RCC 7860 (cell line): Measurements from ENCODE around the gene ARHGAP11B.
A peak's percentile ranks its signal among the peaks of the same experiment; 100 is the strongest.
"Not testable (repeated sequence)": the region's sequence is repeated elsewhere in the genome, so short reads cannot be mapped to it uniquely, and the experiment has no call there.

ENCODE experiments used
- DNase-seq: peaks from one replicate; pipeline ENCODE4 v3.0.0-alpha.2; 2015; ENCODE audit warnings: low spot score
- FAIRE-seq: peaks from 2 replicates; lab custom pipeline; 2012; peaks lifted over from hg19 to GRCh38; lab: Jason Lieb, UNC

ARHGAP11B gene

DNA sequence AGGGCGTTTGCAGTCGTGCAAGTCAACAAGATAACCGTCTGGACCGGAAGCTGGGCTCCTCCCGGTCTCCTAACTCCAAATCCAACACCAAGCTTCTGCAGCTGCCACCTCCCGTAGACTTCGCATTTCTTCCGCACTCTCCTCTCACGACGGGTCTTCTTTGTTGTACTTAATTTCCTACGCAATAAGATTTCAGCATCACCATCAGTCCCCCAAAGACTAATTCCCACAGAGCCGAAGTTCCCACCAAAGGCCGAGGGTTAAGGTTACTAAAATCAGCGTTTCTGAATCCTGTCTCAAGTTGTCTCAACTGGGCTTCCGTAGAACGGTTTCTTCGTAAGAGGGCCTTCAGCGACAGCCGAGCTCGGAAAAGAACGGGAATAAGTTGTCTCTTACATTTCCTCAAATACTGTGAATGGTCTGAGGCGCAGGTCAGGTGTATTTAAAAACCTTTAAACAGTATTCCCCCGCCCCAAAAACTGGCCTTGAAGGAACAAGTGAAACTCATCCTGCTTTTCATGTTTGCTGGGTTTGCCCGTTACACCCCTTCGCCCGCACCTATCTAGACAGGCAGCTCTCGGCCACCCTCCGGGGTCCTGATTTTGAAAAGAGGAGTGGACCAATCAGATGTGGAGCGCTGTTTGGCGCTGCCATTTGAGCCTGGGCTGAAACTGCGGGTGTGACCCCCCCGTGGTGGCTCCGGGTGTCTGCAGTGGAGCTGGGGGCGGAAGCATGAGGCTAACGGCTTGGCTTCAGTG lies at the start of gene ARHGAP11B:
ARHGAP11B (plus strand) TSS at position 693 of the 758 bp plus-strand sequence.
- DNase-seq (peak; percentile 89), FAIRE-seq (peak; percentile 75)

DNA sequence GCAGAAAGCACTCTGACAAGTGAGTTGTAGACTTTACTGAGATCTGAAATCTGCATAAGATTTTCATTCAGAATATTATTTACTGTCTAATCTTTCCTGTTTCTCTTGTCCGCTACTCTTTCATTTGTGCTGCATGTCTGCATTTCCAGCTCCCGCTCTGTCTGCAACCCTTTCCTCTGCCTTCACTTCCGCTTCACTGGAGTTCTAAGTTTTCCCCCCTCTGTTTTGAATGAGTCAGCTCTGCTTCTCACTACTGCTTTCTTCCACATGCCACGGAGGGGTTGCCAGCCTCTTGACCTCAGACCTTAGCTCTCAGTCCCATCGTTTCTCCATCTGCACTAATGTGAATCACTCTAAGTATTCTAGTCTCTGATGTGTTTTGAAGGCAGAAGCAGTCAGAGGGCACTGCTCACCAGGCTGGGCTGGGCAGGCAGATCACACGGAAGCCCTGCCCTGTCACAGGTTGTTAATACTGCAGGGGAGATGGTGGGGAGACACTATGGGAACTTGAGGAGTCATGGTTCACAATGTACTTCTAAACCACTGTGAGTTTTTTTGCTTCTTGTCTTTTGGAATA lies 46.4 kb upstream of the ARHGAP11B start:
- peak; percentile 94 for FAIRE-seq
- not testable (repeated sequence) for DNase-seq

DNA sequence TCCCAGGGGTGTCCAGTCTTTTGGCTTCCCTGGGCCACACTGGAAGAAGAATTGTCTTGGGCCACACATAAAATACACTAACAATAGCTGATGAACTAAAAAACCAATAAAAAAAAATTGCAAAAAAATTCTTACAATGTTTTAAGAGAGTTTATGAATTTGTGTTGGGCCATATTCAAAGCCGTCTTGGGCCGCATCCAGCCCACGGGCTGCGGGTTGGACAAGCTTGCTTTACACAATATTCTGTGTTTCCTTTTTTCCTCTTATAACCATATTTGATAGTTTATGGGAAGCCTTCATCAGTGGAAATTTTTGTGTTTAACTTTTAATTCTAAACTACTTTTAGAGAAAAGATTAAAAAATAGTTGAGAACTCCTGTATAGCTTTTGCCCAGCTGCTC lies 45.2 kb upstream of the ARHGAP11B start:
- not testable (repeated sequence) for FAIRE-seq, DNase-seq

DNA sequence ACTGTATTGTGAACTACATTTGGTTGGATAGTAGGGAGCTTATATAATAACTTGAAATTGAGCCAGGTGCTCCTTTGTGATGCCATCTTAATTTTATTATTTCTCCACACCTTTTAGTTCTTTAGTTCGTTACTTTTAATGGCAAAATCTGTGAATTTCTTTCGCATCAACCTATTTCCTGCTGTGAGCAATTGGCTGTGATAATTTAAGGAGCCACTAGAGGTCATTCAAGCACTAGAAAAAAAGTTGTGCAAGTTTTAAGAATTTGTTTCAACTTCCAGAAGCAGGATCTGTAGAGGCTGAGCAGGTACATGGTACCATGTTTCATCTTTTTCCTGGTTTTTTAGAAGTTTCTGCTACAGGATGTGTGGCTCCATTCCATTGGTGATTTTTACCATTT lies 27.0 kb upstream of the ARHGAP11B start:
- not testable (repeated sequence) for DNase-seq
- FAIRE-seq = peak; percentile 79

DNA sequence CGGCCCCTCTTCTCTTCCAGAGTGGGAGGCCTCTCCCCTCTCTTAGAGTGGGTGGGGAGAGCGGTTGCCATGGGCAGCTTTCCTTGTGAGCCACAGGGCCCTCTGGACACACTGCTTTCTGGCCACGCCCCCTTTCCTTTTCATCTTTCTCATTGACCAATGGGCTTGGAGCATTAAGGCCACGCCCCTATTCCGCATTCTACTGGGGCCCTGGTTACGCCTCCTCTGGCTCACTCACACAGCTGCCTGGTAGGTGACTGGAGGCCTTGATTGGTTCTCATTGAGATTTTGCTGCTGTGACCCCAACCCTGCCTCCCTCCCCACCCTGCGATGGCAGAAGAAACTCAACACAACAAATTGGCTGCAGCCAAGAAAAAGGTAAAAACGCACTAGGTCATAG lies 22.1 kb upstream of the ARHGAP11B start, which contains the start of gene GOLGA8H:
GOLGA8H (plus strand) TSS at position 233 of the 400 bp plus-strand sequence; CDS start at position 331, 98 bp downstream.
- DNase-seq, FAIRE-seq: not testable (repeated sequence)

DNA sequence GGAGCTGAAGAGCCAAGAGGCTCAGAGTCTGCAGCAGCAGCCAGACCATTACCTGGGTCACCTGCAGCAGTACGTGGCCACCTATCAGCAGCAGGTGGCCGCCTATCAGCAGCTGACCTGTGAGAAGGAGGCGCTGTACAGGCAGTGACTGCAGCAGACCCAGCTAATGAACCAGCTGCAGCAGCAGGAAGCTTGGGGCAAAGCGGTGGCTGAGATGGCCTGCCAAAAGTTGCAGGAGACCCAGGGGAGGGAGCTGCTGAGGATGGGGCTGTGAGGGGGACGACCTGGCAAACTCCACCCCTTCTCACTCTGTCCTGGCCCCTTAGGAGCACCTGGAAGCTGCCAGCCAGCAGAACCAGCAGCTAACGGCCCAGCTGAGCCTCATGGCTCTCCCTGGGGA lies 13.7 kb upstream of the ARHGAP11B start:
- DNase-seq, FAIRE-seq: not testable (repeated sequence)

DNA sequence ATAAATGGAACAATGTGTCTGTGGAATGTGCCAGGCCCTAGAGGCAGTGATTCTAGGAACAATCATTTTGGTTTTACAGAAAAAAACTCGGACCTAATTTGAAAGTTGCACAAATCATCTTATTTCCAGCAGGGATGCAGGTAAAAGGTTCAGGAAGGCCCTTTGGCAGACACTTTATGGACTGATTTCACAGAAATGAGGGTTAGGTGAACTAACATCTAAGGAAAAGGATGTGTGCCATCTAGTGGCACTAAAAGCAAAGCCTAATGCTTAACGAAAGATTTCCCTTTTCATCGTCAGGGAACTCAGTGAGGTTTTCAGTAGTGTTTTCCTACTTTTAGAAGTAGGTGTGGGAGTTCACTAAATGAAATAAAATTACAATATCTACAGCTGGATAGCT lies 4.6 kb upstream of the ARHGAP11B start:
- FAIRE-seq = peak; percentile 52
- not testable (repeated sequence) for DNase-seq

DNA sequence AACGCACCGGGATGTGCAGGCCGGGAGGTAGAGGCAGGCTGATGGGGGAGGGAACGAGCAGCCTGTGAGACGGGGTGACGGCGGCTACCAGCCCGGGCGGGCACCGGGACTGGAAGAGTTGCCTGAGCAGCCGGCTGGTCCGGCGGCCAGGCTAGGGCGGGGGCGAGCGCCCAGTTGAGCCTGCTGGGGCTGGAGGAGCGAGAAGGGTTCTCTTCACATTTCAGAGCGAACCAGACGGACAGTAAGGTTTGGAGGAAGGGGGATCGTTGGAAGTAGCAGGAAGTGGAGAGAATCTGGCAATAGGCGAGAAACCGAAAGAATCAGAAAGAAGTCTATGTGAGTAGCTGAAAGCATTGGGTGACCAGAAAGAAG lies 252 bp downstream of the ARHGAP11B start:
- not testable (repeated sequence) for DNase-seq, FAIRE-seq

DNA sequence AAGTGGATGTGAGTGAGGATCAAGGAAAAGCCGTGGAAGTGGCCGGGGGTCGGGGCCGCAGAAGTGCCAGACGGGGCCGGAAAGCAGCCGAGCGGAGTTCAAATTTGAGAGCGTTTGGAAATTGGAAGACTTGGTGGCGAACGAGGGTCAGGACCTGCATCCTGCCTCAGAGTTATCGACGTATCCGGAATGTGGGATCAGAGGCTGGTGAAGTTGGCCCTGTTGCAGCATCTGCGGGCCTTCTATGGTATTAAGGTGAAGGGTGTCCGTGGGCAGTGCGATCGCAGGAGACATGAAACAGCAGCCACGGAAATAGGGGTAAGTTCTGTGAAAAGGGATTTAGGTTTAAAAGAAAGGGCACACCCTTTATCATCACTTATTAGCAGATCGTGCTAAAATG lies 704 bp downstream of the ARHGAP11B start:
- not testable (repeated sequence) for FAIRE-seq, DNase-seq

DNA sequence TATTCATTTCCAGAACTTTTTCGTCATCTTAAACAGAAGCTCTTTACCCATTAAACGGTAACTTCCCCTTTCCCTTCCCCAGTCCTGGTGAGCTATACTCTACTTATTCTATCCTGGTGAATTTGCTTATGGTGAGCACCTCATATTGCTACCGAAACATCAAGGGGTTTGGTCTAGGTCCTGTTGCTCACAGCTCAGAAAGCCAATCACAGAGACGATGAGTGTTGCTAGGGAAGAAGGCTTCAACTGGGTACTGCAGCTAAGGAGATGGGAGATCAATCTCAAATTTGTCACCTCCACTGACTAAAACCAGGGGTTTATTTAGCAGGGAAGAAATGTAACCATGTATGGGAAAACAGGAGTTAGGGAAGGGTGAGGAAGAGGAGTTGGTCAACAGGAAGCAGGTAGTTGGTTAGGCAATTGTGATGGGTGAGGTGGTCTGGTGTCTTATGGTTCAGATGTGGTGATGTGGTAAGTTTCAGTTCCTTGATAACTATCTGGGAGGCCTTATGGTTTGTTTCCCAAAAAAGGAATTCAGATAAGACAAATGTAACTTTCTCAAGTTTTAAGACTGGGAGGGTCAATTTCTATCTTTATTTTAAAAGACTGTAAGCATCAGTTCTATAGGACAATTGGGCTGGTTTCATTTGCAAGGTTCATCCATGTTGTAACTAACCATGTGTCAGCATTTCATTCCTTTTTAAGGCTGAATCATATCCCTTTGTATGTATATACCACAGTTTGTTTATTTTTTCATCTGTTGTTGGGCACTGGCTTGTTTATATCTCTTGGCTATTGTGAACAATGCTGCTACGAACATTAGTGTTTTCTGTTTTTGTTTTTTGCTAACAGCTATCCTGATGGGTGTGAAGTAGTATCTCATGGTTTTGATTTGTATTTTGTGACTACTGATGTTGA lies 24.3 kb downstream of the ARHGAP11B start:
- FAIRE-seq (no peak), DNase-seq (no peak)

DNA sequence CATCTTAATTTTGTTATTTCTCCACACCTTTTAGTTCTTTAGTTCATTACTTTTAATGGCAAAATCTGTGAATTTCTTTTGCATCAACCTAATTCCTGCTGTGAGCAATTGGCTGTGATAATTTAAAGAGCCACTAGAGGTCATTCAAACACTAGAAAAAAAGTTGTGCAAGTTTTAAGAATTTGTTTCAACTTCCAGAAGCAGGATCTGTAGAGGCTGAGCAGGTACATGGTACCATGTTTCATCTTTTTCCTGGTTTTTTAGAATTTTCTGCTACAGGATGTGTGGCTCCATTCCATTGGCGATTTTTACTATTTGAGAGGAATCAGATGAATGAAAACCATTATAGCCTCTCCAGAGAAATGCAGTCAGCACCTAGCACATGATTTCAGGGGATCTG lies 35.2 kb downstream of the ARHGAP11B start:
- not testable (repeated sequence) for DNase-seq
- FAIRE-seq = peak; percentile 77

DNA sequence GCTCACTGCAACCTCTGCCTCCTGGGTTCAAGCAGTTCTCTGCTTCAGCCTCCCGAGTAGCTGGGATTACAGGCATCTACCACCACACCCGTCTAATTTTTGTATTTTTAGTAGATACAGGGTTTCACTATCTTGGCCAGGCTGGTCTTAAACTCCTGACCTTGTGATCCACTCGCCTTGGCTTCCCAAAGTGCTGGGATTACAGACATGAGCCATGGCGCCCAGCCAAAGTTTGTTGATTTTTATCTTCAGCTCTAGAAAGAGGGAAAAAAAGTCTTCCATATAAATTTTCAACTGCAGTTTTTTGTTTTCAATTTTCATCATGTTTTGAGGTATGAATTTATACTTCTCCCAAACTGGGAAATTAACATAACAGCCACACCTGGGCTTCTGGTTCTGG lies 43.7 kb downstream of the ARHGAP11B start:
- not testable (repeated sequence) for DNase-seq, FAIRE-seq

DNA sequence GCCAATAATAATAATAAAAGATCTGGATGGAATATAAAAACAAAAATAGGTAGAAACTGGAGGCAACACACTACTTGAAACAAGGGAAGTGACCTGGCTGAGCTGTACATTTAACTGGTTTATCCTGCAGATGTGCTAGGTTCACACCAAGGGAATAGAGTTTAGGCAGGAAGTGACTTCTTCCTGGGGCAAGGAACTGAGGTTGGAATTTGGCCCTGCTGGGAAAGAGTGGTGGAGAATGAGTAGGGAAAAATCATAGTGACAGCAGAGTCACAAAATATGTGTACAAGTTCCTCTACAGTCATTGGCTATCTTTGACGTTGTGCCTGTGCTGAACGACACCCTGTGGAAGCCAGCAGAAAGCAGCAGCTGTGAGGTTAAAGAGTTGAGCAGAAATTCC lies 44.1 kb downstream of the ARHGAP11B start:
- no peak for DNase-seq
- FAIRE-seq = no peak

DNA sequence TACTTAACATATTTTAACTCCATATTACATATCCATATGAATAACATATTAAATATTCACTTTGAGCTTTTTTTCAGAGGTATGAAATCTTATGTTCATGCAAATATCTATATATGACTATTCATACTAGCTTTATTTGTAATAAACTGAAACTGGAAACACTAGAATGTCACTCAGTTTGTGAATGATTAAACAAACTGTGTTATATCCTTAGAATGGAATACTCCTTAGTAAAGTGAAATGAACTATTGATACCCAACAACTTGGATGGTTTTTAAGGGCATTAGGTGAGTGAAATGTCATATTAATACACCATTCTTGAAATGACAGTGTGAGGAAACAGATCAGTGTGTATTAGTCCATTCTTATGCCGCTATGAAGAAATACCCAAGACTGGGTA lies 45.4 kb downstream of the ARHGAP11B start:
- no peak for DNase-seq
- FAIRE-seq = no peak

DNA sequence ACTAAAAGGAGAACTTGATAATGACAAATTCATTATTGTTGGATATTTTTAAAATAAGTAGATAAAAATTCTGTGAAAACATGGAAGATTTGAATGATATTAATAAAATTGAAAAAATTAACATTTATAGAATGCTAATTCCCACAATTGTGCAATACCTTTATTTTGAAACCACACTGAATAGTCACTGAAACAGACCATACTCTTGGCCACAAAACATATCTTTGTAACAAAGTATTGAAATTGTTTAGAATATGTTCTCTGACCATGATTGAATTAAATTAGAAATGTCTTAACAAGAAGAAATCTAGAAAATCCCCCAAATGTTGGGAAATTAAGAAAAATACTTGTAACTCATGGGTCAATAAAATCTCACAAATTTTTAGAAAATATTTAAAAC lies 49.2 kb downstream of the ARHGAP11B start:
- DNase-seq = no peak
- FAIRE-seq = no peak

DNA sequence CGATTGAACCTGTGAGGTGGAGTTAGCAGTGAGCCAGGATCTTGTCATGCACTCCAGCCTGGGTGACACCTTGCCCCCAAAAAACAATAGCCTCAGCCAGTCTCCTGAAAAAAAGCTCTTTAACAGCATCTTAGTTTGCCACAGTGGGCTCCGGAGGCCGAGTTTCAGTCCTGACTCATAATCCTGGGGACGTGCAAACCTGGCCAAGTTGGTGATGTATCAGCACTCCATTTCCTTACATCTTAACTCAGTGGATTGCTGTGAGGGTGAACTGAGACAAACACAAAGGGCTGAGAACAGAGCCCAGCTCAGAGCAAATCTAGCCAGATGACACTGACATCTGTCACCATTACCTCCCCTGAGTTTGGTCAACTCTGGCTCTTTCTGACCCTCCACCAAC lies 50.0 kb downstream of the ARHGAP11B start:
- not testable (repeated sequence) for FAIRE-seq, DNase-seq

DNA sequence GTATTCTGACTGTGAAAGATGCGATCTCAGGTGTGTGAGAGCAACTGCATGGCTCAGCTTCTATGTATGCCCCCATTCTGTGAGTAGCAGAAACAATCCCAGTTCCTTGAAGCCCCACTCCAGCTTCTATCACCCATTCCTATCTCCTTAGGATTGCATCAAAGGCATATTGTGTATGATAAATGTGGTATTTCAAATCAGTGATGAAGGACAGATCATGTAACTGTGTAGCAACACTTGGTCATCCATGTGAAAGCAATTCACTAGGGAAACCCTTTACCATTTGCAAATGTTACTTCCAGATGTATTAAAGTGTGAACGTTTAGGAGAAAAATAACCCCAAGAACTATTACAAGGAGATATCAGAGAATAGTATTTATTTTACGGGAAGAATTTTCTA lies 55.1 kb downstream of the ARHGAP11B start:
- DNase-seq, FAIRE-seq: not testable (repeated sequence)

DNA sequence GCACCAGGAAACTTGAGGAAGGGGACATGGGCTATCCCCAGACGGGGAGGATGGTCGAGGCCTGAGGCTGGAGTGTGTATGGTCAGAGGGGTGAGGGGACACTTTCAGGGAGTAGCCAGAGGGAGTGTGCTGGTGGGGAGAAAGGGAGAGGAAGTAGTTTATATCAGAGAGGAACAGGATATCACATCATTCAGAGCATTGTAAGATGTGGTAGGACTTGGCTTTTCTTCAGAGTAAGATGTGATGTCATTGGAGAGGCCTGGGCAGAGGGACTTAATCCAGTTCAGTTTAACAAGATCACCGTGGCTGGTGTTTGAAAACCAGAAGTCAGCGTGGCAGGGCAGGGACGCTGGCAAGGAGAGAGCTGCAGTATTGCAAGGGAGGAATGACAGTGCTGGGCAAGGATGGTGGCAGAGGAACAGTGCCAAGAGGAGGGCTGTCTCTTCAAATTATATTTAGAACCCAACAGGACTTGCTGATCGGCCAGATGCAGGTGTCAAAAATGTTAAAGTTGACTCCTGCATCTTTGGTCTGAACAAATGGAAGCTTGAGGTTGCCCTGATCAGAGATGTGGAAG lies 59.9 kb downstream of the ARHGAP11B start:
- DNase-seq, FAIRE-seq: not testable (repeated sequence)

DNA sequence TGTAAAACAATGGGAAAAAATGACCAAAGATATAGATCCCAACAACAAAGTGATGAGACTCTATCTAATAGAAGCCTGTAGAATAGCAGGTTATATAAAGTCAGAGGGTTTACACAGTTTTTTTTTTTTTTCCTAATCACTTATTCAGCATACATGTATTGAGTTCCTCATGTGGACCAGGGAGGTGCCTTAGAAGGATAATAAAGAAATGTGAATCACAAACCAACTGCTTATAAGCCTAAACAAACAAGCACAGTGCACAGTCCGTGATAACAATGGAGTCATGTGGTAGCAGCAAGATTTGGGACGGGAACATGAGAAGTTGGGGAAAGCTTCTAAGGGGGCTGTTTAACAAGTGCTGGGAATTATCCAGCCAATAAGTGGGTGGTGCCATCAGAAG lies 60.7 kb downstream of the ARHGAP11B start:
- DNase-seq, FAIRE-seq: not testable (repeated sequence)
